ENCODE results near the gene TAS2R1.

- no peak for TF ChIP-seq CTCF (IDR thresholded peaks at IDR 0.05)
- no peak for TF ChIP-seq POLR2AphosphoS5 (IDR thresholded peaks at IDR 0.05)
These were observed 2.6 kb downstream of the TAS2R1 start for GRCh38 chr5:9627541-9627940.

Data from breast epithelium (tissue), 3 donors.